ENCODE measurements around the gene TBX1.

The TBX1 gene

GRCh38 chr22:19719050-19719482 lies 41.5 kb upstream of the TBX1 start:
- Histone ChIP-seq H3K4me3 (ENCODE audit: low read depth, low read length) (peak overlapping the region; percentile 54), H3K27me3 (no peaks in the 10 kb centered on the region), H3K4me1 (no peaks in the 10 kb centered on the region; the same call in 1 of the 2 replicates), H3K9me3 (no peaks in the 10 kb centered on the region), H3K36me3 (no peaks in the 10 kb centered on the region; the same call in 1 of the 2 replicates)
- DNase-seq = no peak
- no peak for TF ChIP-seq CTCF (IDR thresholded peaks at IDR 0.05; ENCODE audit: low read depth, low read length)

- Histone ChIP-seq H3K4me1 (no peaks in the 10 kb centered on the region; the same call in 1 of the 2 replicates), H3K9me3 (no peaks in the 10 kb centered on the region), H3K4me3 (ENCODE audit: low read depth, low read length) (no peak overlapping the region), H3K36me3 (no peaks in the 10 kb centered on the region; the same call in 1 of the 2 replicates), H3K27me3 (no peaks in the 10 kb centered on the region)
- DNase-seq = no peak
- no peak for TF ChIP-seq CTCF (IDR thresholded peaks at IDR 0.05; ENCODE audit: low read depth, low read length)
Measured at GRCh38 chr22:19719488-19720021, 41.0 kb upstream of the TBX1 start.

GRCh38 chr22:19720150-19720827 lies 40.3 kb upstream of the TBX1 start:
- no peaks in the 10 kb centered on the region; the same call in 1 of the 2 replicates for H3K4me1 ChIP-seq
- TF ChIP-seq CTCF (IDR thresholded peaks at IDR 0.05; ENCODE audit: low read depth, low read length) = no peak

GRCh38 chr22:19720999-19721329 lies 39.6 kb upstream of the TBX1 start:
- H3K4me3 ChIP-seq (ENCODE audit: low read depth, low read length) = no peak overlapping the region
- no peaks in the 10 kb centered on the region; the same call in 1 of the 2 replicates for H3K36me3 ChIP-seq
- DNase-seq = no peak
- TF ChIP-seq CTCF (IDR thresholded peaks at IDR 0.05; ENCODE audit: low read depth, low read length) = no peak
- H3K27me3 ChIP-seq = no peaks in the 10 kb centered on the region
- H3K4me1 ChIP-seq = no peaks in the 10 kb centered on the region; the same call in 1 of the 2 replicates
- no peaks in the 10 kb centered on the region for H3K9me3 ChIP-seq

More at GRCh38 chr22:19720150-19720827, 40.3 kb upstream of the TBX1 start:
- Histone ChIP-seq H3K9me3 (no peaks in the 10 kb centered on the region), H3K36me3 (no peaks in the 10 kb centered on the region; the same call in 1 of the 2 replicates), H3K4me3 (ENCODE audit: low read depth, low read length) (no peak overlapping the region), H3K27me3 (no peaks in the 10 kb centered on the region)
- no peak for DNase-seq

GRCh38 chr22:19721330-19722177 lies 39.0 kb upstream of the TBX1 start:
- no peaks in the 10 kb centered on the region for H3K9me3 ChIP-seq
- DNase-seq = no peak
- H3K4me1 ChIP-seq = no peaks in the 10 kb centered on the region; the same call in 1 of the 2 replicates
- H3K4me3 ChIP-seq (ENCODE audit: low read depth, low read length) = no peak overlapping the region
- no peak for TF ChIP-seq CTCF (IDR thresholded peaks at IDR 0.05; ENCODE audit: low read depth, low read length)
- H3K36me3 ChIP-seq = no peaks in the 10 kb centered on the region; the same call in 1 of the 2 replicates
- H3K27me3 ChIP-seq = no peaks in the 10 kb centered on the region
